Activated CD4-positive, alpha-beta T cell treated with anti-CD3 and anti-CD28 coated beads for 4 hours (primary cell): ENCODE data around the gene PGS1.

Experiments
- DNase-seq, 2 donors: peaks; one replicate each; pipeline ENCODE4 v3.0.0-alpha.2; 2020

Gene PGS1

GRCh38 chr17:78390241-78391050 lies 12.0 kb downstream of the PGS1 start:
- DNase-seq: no peak

GRCh38 chr17:78391051-78391431 lies 12.6 kb downstream of the PGS1 start:
- DNase-seq: no peak

DNA sequence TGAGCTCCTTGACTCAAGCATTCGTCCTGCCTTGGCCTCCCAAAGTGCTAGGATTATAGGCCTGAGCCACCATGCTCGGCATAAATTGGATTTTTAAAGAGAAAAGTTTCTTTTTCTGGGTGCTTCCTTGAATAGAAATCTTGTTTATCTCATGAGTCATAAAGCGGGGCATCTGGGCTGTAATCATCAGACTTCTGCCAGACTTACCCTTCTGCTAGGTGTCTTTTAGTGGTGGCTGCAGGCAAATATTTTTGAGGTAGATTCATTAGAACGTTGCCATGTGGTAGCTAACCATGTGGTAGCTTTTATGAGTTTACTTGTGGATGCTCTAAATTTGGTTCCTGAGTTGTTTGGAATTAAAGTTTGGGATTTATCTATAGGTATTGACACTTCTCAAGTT lies 13.4 kb downstream of the PGS1 start:
- no peak for DNase-seq

DNA sequence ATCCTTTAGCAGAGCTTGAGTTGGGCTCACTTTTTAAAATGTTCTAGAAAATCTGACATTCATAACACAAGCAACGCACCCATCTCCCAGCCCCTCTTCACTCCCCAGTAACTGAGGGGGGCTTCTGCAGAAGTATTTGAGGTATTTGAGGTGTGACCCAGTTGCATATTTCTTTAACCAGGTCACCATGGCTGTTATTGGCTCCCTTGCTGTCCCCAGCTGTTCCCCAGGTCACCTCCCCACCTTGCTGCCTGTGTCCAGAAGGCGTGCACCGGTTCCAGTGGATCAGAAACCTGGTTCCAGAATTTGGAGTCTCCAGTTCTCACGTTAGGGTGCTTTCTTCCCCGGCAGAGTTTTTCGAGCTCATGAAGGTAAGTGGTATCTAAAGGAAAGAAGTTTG lies 13.8 kb downstream of the PGS1 start:
- no peak for DNase-seq

DNA sequence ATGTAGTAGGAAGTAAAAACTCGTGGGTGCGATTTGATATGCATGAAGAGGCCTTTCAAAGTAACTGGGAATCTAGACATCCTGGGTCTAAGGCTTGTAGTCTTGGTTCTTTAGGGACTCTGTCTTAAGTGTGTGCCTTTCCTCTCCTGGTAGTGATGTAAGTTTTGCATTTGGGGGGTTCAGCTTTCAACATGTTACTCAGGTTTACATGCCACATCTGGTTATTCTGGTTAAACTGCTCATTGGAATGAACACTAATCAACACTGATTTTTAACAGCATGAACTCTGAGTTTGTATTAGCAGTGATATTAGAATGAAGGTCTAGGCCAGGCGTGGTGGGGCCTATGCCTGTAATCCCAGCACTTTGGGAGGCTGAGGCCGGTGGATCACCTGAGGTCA lies 15.1 kb downstream of the PGS1 start:
- DNase-seq: no peak

GRCh38 chr17:78394209-78394608 lies 15.8 kb downstream of the PGS1 start:
- DNase-seq: no peak

GRCh38 chr17:78395155-78395554 lies 16.7 kb downstream of the PGS1 start:
- DNase-seq: no peak

- no peak for DNase-seq
These were observed 18.2 kb downstream of the PGS1 start for GRCh38 chr17:78396441-78397337.

DNA sequence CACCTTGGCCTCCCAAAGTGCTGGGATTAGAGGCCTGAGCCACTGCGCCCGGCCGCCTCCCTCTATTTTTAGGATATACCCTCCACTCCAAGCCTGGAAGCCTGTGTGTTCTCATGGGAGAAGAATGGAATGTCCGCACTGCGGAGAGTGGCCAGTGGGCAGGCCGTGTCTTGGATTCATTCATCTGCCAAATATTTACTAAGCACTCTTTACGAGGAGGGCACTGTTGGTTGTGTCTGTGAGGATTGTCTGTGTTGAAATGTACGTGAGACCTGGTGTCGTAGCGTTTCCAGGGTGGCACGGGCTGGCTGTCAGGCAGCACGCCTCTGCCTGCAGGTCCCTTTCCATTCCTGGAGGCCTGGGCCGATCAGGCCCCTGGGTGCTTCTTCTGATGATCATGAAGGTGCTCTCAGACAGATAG lies 19.2 kb downstream of the PGS1 start:
- no peak for DNase-seq

DNA sequence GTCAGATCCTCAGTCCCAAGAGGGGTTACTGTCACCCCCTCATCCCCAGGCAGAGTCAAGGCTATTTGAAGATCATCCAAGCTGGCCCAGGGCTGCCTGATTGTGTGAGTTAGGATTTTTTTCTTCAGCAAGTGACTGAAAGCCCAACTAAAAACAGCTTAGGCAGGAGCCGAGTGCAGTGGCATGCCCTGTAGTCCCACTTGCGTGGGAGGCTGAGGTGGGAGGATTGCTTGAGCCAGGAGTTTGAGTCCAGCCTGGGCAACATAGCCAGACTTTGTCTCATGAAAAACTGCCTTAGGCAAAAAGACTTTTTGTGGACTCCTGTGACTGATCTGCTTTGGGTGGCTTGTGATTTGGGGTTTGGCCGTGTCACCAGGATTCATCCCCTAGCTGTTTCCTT lies 19.9 kb downstream of the PGS1 start:
- DNase-seq: no peak

DNA sequence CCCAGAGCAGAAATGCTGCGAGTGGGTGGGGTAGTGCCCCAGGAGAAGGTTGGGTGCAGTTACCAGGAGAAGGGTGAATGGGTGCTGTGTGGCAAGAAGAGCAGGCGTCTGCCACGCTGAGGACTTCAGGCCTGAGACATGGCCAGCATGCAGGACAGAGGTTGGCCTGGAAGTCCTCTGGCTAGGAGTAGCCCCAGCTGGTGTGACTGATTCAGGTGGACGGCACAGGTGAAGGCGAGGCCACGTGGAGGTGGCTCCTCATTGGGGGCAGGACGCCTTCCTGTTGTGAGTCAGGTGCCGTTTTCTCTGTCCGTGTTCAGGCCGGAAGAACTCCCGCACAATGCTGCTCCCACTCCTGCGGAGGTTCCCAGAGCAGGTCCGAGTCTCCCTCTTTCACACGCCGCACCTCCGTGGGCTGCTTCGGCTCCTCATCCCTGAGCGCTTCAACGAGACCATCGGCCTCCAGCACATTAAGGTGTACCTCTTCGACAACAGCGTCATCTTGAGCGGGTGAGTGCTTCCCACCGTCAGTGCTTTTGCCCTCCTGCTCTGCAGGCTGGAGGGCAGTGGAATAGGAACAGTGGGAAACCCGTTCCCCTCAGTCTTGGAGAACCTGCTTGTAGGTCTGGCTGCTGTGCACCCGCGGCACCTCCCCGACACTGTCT lies 20.7 kb downstream of the PGS1 start:
- no peak for DNase-seq

DNA sequence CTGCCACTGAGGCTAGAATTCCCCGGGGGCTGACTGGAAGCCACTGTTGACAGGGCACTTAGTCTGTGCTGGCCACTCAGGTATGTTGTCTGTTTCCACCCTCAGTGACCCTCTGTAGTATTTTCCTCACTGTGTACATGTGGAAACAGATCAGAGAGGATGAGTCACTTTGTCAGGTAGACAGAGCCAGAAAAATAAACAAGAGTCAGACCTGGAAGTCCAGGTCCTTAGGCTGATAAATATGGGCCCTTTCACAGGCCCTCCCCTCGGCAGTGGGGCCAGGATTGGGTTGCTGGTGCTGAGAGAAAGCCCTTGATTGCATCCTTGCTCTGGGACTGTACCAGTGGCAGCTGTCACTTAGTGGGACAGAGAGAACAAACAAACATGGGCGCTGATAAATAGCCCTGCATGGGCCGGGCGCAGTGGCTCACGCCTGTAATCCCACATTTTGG lies 21.3 kb downstream of the PGS1 start:
- no peak for DNase-seq

GRCh38 chr17:78400581-78401240 lies 22.3 kb downstream of the PGS1 start:
- no peak for DNase-seq

DNA sequence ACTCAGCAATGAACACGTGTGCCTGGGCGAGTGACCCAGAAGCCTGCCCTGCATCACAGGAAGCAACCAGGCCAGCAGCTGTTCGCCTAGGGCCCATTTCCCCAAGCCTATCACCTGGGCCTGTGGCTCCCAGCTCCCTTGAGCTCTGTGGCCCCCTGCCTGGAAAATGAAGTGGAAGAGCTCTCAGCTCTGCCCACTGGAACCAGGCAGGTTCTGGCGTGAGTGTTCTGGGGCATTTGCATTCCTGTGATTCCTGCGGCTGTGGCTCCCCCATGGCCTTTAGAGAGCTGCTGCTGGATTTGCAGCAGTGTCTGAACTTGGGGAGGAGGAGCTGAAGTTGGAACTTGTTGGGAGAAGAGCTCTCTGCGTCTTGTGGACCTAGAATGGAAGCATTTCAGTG lies 22.8 kb downstream of the PGS1 start:
- no peak for DNase-seq

GRCh38 chr17:78401891-78402290 lies 23.4 kb downstream of the PGS1 start:
- no peak for DNase-seq

- DNase-seq: no peak
These were observed 25.4 kb downstream of the PGS1 start for GRCh38 chr17:78403822-78404221.

GRCh38 chr17:78406396-78406795 lies 27.9 kb downstream of the PGS1 start:
- no peak for DNase-seq

DNA sequence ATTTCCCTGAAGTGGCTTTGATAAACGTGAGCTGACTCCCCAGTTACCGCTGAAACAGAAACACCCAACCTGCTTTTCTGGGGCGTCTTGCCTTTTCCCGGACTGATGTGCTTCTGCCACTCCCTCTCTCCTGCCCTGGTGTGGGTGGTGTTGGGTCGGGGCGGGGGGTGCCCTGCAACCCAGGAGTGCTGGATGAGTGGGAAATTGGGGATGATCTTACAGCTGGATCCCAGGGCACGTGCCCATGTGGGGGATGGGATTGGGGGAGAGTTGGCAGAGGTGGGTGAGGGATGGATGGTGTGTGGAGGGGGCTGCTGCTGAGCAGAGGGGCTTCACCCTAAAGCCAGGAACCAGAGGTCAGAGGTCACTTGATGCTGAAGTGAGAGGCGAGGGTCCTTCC lies 28.5 kb downstream of the PGS1 start:
- no peak for DNase-seq

- no peak for DNase-seq
These were observed 29.0 kb downstream of the PGS1 start for GRCh38 chr17:78407387-78408000.

- DNase-seq: no peak
These were observed 30.1 kb downstream of the PGS1 start for GRCh38 chr17:78408476-78409050.

GRCh38 chr17:78409191-78409928 lies 30.9 kb downstream of the PGS1 start:
- no peak for DNase-seq
